ENCODE data around the gene IQSEC1.

Gene IQSEC1

DNA sequence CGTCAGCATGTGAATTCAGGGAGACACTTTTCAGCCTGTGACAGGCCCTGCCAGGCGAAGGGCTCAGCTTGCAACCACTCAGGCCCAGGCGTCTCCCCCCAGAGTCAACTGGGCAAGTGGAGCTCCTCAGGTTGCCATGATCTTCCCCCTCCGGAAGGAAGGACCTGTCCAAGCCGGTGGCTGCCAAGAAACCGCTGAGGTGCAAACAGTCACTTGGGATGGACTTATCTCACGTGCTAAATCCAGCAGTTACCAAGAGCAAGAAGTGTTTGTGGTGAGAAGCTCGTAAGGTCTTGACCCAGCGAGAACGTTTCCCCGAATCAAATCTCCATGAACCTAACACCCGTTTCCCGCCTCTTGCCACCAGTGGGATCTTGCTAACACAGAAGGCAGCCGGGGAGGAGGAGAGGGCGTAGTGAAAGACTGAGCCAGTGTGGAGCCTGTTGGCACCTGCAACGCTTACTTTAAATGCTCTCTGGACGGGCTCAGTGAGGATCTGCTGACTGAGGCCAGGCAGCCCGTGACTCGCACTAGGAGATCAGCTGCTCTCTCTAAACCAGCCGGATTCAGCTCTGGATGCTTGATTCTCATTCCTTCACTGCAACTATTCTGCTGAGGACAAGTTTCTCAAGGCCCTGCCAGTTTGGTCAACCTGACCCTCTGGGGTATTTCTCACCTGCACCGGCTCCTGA lies 39.0 kb downstream of the IQSEC1 start:
- Histone ChIP-seq H3K27me3 (ENCODE audit: insufficient read depth, poor library complexity, severe bottlenecking) (peaks cover 4% of the 10 kb centered on the region), H3K9me3 (ENCODE audit: severe bottlenecking) (no peaks in the 10 kb centered on the region), H3K27ac (ENCODE audit: poor library complexity, severe bottlenecking) (no peak overlapping the region), H3K36me3 (ENCODE audit: low read depth) (no peaks in the 10 kb centered on the region), H3K4me1 (ENCODE audit: insufficient read depth, poor library complexity, severe bottlenecking) (no peaks in the 10 kb centered on the region), H3K4me3 (ENCODE audit: severe bottlenecking) (no peak overlapping the region)
- TF ChIP-seq, protein P1, sequence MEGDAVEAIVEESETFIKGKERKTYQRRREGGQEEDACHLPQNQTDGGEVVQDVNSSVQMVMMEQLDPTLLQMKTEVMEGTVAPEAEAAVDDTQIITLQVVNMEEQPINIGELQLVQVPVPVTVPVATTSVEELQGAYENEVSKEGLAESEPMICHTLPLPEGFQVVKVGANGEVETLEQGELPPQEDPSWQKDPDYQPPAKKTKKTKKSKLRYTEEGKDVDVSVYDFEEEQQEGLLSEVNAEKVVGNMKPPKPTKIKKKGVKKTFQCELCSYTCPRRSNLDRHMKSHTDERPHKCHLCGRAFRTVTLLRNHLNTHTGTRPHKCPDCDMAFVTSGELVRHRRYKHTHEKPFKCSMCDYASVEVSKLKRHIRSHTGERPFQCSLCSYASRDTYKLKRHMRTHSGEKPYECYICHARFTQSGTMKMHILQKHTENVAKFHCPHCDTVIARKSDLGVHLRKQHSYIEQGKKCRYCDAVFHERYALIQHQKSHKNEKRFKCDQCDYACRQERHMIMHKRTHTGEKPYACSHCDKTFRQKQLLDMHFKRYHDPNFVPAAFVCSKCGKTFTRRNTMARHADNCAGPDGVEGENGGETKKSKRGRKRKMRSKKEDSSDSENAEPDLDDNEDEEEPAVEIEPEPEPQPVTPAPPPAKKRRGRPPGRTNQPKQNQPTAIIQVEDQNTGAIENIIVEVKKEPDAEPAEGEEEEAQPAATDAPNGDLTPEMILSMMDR (IDR thresholded peaks at IDR 0.05; ENCODE audit: poor library complexity, severe bottlenecking), result no peak
- no peak for DNase-seq (ENCODE audit: low spot score)
- ATAC-seq (ENCODE audit: low read depth), result no peak; the same call in 2 of the 3 replicates

DNA sequence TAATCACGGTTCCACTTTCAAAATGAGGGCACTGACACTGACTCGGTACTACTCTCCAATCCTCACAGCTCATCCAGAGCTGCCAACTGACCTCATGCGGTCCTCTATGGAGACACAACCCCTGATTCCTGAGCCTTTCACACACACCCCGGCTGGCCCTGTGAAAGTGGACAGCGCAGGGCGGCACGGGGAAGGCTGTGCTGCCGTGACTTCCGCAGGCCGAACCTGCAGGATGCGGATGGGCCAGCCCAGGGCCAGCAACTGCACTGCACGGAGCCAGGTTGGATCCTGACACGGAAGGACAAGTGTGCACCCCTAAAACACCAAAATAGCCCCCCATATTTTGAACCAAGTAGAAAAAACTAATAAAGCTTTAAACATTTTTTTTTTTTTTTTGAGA lies 41.0 kb downstream of the IQSEC1 start:
- no peak overlapping the region for H3K27ac ChIP-seq (ENCODE audit: poor library complexity, severe bottlenecking)
- no peaks in the 10 kb centered on the region for H3K4me1 ChIP-seq (ENCODE audit: insufficient read depth, poor library complexity, severe bottlenecking)
- no peak overlapping the region for H3K4me3 ChIP-seq (ENCODE audit: severe bottlenecking)
- H3K36me3 ChIP-seq (ENCODE audit: low read depth), result no peaks in the 10 kb centered on the region
- H3K27me3 ChIP-seq (ENCODE audit: insufficient read depth, poor library complexity, severe bottlenecking), result no peaks in the 10 kb centered on the region
- no peak for ATAC-seq (ENCODE audit: low read depth)
- TF ChIP-seq, protein P1 (IDR thresholded peaks at IDR 0.05; ENCODE audit: poor library complexity, severe bottlenecking), result no peak
- no peaks in the 10 kb centered on the region for H3K9me3 ChIP-seq (ENCODE audit: severe bottlenecking)
- no peak for DNase-seq (ENCODE audit: low spot score)

DNA sequence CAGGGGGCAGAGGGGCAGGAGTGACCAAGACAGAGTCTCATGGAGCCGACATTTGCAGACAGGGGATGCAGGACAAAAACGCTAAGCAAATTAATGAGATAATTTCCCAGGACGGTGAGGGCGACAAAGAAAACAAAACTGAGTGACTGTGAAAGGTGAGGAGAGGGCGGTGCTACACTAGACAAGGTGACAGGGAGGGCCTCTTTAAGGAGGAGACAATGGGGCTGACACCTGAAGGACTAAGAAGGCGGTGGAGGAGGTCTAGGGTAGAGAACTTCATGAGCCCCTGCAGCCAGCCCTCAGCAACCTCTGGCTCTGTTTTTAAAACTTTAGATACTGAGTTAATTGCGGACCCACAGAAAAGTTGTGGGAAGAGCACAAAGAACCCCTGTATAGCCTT lies 41.6 kb downstream of the IQSEC1 start:
- no peak overlapping the region for H3K27ac ChIP-seq (ENCODE audit: poor library complexity, severe bottlenecking)
- H3K4me1 ChIP-seq (ENCODE audit: insufficient read depth, poor library complexity, severe bottlenecking), result no peaks in the 10 kb centered on the region
- ATAC-seq (ENCODE audit: low read depth) (no peak), DNase-seq (ENCODE audit: low spot score) (no peak)
- H3K36me3 ChIP-seq (ENCODE audit: low read depth), result no peaks in the 10 kb centered on the region
- no peak overlapping the region for H3K4me3 ChIP-seq (ENCODE audit: severe bottlenecking)
- H3K9me3 ChIP-seq (ENCODE audit: severe bottlenecking), result no peaks in the 10 kb centered on the region
- no peaks in the 10 kb centered on the region for H3K27me3 ChIP-seq (ENCODE audit: insufficient read depth, poor library complexity, severe bottlenecking)
- TF ChIP-seq, protein P1 (IDR thresholded peaks at IDR 0.05; ENCODE audit: poor library complexity, severe bottlenecking), result no peak

DNA sequence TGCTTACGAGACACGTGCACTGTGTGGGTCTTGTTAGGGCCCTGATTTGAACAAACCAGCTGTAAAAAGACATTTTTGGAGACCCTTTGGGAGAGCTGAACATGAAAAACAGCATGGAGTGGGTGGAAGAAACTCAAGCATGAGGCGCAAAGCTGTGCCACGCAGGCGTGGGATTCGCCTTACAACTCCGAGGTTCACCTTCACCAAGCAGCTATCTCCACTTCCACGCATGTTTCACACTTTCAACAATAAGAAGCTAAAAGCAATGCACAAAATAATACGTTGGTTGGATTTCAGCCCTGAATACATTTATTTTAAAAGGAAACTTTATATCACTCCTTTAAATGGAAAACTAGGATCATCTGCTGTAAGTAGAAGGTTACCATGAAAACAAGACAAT lies 42.5 kb downstream of the IQSEC1 start:
- Histone ChIP-seq H3K4me3 (ENCODE audit: severe bottlenecking) (no peak overlapping the region), H3K4me1 (ENCODE audit: insufficient read depth, poor library complexity, severe bottlenecking) (no peaks in the 10 kb centered on the region), H3K36me3 (ENCODE audit: low read depth) (no peaks in the 10 kb centered on the region), H3K27ac (ENCODE audit: poor library complexity, severe bottlenecking) (no peak overlapping the region), H3K27me3 (ENCODE audit: insufficient read depth, poor library complexity, severe bottlenecking) (no peaks in the 10 kb centered on the region), H3K9me3 (ENCODE audit: severe bottlenecking) (no peaks in the 10 kb centered on the region)
- no peak for DNase-seq (ENCODE audit: low spot score)
- TF ChIP-seq, protein P1 (IDR thresholded peaks at IDR 0.05; ENCODE audit: poor library complexity, severe bottlenecking), result no peak
- no peak for ATAC-seq (ENCODE audit: low read depth)

All from RWPE2 (cell line).